Astrocyte (in vitro differentiated cells and primary cell): Measurements from ENCODE around the gene USP20. TPM values are rescaled to one million over a fixed set of nuclear protein-coding genes. Genes with fewer than 3 reads are reported as not detected.

Experiments used
- DNase-seq: peaks from one replicate; pipeline ENCODE4 v3.0.0-alpha.2; 2010; ENCODE audit warnings: low read depth
- FAIRE-seq: peaks from 2 replicates; lab custom pipeline; 2011; peaks lifted over from hg19 to GRCh38; lab: Jason Lieb, UNC
- H2AFZ ChIP-seq: 2 replicates; pipeline ENCODE4 v1.6.0; 2012; ENCODE audit warnings: low read depth, low read length, inconsistent platforms
- H3K27ac ChIP-seq: 2 replicates; pipeline ENCODE4 v1.5.1; 2011; ENCODE audit warnings: low read depth, low read length, inconsistent platforms
- H3K27me3 ChIP-seq: 2 replicates; pipeline ENCODE4 v1.6.0; 2011; ENCODE audit warnings: low read length, inconsistent platforms; ENCODE audit not compliant: insufficient read depth
- H3K36me3 ChIP-seq: 2 replicates; pipeline ENCODE4 v1.5.1; 2011; ENCODE audit warnings: low read length, inconsistent platforms; ENCODE audit not compliant: insufficient read depth
- H3K4me1 ChIP-seq: 2 replicates; pipeline ENCODE4 v1.5.1; 2011; ENCODE audit warnings: low read length, inconsistent platforms; ENCODE audit not compliant: insufficient read depth
- H3K4me2 ChIP-seq: 2 replicates; pipeline ENCODE4 v1.6.0; 2012; ENCODE audit warnings: low read length, inconsistent platforms
- H3K4me3 ChIP-seq: 2 replicates; pipeline ENCODE4 v1.5.1; 2011; ENCODE audit warnings: low read depth, mild to moderate bottlenecking, low read length, inconsistent platforms; ENCODE audit not compliant: insufficient read depth
- H3K79me2 ChIP-seq: 2 replicates; pipeline ENCODE4 v1.6.0; 2012; ENCODE audit warnings: mild to moderate bottlenecking, low read length, inconsistent platforms; ENCODE audit not compliant: insufficient read depth
- H3K9ac ChIP-seq: 2 replicates; pipeline ENCODE4 v1.6.0; 2012; ENCODE audit warnings: mild to moderate bottlenecking, low read length, inconsistent platforms
- H3K9me3 ChIP-seq: 2 replicates; pipeline ENCODE4 v1.5.1; 2012; ENCODE audit warnings: low read depth, mild to moderate bottlenecking, low read length, inconsistent platforms; ENCODE audit not compliant: insufficient read depth
- H4K20me1 ChIP-seq: 2 replicates; pipeline ENCODE4 v1.6.0; 2012; ENCODE audit warnings: low read length, inconsistent platforms; ENCODE audit not compliant: insufficient read depth
- H3K27ac Mint-ChIP-seq: one replicate; pipeline ENCODE4 v1.8.0; 2021; ENCODE audit warnings: mild to moderate bottlenecking, mixed read lengths; ENCODE audit not compliant: unreplicated experiment
- H3K27me3 Mint-ChIP-seq: one replicate; pipeline ENCODE4 v1.8.0; 2021; ENCODE audit warnings: low read depth, mixed read lengths; ENCODE audit not compliant: unreplicated experiment
- H3K36me3 Mint-ChIP-seq: one replicate; pipeline ENCODE4 v1.8.0; 2021; ENCODE audit warnings: low read depth, mixed read lengths; ENCODE audit not compliant: unreplicated experiment
- H3K4me1 Mint-ChIP-seq: one replicate; pipeline ENCODE4 v1.8.0; 2021; ENCODE audit warnings: low read depth, mixed read lengths; ENCODE audit not compliant: unreplicated experiment
- H3K4me3 Mint-ChIP-seq: one replicate; pipeline ENCODE4 v1.8.0; 2021; ENCODE audit warnings: mild to moderate bottlenecking, moderate library complexity, mixed read lengths; ENCODE audit not compliant: unreplicated experiment
- H3K9me3 Mint-ChIP-seq: one replicate; pipeline ENCODE4 v1.8.0; 2021; ENCODE audit warnings: mild to moderate bottlenecking, mixed read lengths; ENCODE audit not compliant: unreplicated experiment
- CTCF ChIP-seq: IDR thresholded peaks from 2 replicates; pipeline ENCODE4 v1.5.1; 2011; ENCODE audit warnings: low read depth, mild to moderate bottlenecking, inconsistent platforms, low read length, moderate library complexity; ENCODE audit not compliant: insufficient read depth
- EZH2 ChIP-seq: IDR thresholded peaks from 2 replicates; pipeline ENCODE4 v1.6.1; 2012; ENCODE audit warnings: mild to moderate bottlenecking, low read length, inconsistent platforms; ENCODE audit not compliant: insufficient read depth
- total RNA-seq: library from RNA; stranded (reverse); gene quantifications from 2 replicates; pipeline ENCODE4 v1.2.1, GENCODE V29; 2021

The USP20 gene
- total RNA-seq, 1 donor from 2014 or later: 24.1 TPM

- DNase-seq: no peak
- Histone ChIP-seq H3K4me3 (no peak overlapping the region), H2AFZ (no peak overlapping the region), H4K20me1 (no peaks in the 10 kb centered on the region), H3K9ac (no peak overlapping the region), H3K36me3 (peaks cover 4% of the 10 kb centered on the region), H3K9me3 (no peaks in the 10 kb centered on the region), H3K27ac (no peak overlapping the region), H3K4me1 (peaks cover 5% of the 10 kb centered on the region), H3K27me3 (no peaks in the 10 kb centered on the region), H3K4me2 (no peak overlapping the region), H3K79me2 (no peaks in the 10 kb centered on the region)
- H3K27ac Mint-ChIP-seq: no peak overlapping the region
- TF ChIP-seq CTCF (no peak), EZH2 (no peak)
- H3K9me3 Mint-ChIP-seq: no peaks in the 10 kb centered on the region
- FAIRE-seq: no peak
- peaks cover 24% of the 10 kb centered on the region for H3K36me3 Mint-ChIP-seq
- no peaks in the 10 kb centered on the region for H3K27me3 Mint-ChIP-seq
- no peak overlapping the region for H3K4me3 Mint-ChIP-seq
- H3K4me1 Mint-ChIP-seq: peaks cover 1% of the 10 kb centered on the region
Observed at GRCh38 chr9:129864991-129865647, 29.9 kb downstream of the USP20 start.

- H3K36me3 Mint-ChIP-seq: peaks cover 24% of the 10 kb centered on the region
- H3K4me3 Mint-ChIP-seq: no peak overlapping the region
- DNase-seq (no peak), FAIRE-seq (no peak)
- Histone ChIP-seq H3K9ac (no peak overlapping the region), H3K4me3 (no peak overlapping the region), H3K9me3 (no peaks in the 10 kb centered on the region), H4K20me1 (no peaks in the 10 kb centered on the region), H3K4me1 (peaks cover 5% of the 10 kb centered on the region), H3K27me3 (no peaks in the 10 kb centered on the region), H3K4me2 (no peak overlapping the region), H3K27ac (no peak overlapping the region), H3K79me2 (no peaks in the 10 kb centered on the region), H2AFZ (no peak overlapping the region), H3K36me3 (peaks cover 4% of the 10 kb centered on the region)
- peaks cover 1% of the 10 kb centered on the region for H3K4me1 Mint-ChIP-seq
- no peaks in the 10 kb centered on the region for H3K9me3 Mint-ChIP-seq
- no peaks in the 10 kb centered on the region for H3K27me3 Mint-ChIP-seq
- TF ChIP-seq CTCF (no peak), EZH2 (no peak)
- H3K27ac Mint-ChIP-seq: no peak overlapping the region
Observed at GRCh38 chr9:129865668-129866320, 30.5 kb downstream of the USP20 start.
